IPS-NIHi7 (cell line): ENCODE results near the gene CUX1.
A peak's percentile ranks its signal among the peaks of the same experiment; 100 is the strongest.

Experiments used
- DNase-seq: peaks from one replicate; pipeline ENCODE4 v3.0.0; 2012; ENCODE audit warnings: mixed read lengths; ENCODE audit errors: extremely low spot score

CUX1 gene

GRCh38 chr7:102236592-102237287 lies 419.3 kb downstream of the CUX1 start:
- DNase-seq, result peak; percentile 90

DNA sequence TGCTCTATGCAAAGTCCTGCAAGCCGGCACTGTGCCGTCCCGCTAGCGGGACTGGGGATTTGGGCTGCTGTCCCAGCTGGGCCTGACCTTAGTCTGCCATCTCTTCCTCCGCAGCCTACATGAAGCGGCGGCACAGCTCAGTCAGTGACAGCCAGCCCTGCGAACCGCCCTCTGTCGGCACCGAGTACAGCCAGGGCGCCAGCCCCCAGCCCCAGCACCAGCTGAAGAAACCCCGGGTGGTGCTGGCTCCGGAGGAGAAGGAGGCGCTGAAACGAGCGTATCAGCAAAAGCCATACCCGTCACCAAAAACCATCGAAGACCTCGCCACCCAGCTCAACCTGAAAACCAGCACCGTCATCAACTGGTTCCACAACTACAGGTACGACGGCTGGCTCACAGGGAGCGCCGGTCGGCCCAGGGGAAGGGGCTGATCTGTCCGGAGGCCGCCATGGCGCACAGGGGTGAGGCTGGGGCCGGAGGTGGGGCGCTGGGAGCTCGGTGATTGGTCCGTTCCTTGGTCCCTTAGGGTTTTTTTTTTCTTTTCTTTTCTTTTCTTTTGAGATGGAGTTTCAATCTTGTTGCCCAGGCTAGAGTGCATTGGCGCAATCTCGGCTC lies 421.9 kb downstream of the CUX1 start:
- DNase-seq, result no peak

DNA sequence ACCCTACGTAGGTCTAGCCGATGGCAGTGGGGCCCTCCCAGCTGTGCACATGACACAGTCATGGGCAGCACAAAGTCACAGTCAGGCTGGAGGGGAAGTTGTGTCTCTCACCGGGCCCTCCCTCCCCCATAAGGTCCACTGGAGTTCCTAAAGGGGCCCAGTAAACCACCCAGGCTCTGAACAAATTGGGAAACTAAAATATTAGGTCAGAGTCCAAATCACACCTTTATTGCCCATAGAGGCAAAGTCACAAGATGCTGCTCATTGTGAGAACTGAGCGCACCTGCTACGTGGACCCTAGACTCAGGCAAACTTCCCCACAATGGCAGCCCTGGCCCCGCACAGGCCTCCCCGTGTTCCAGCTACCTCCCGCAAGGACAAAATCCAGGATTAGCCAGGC lies 424.0 kb downstream of the CUX1 start:
- DNase-seq, result no peak

GRCh38 chr7:102244601-102245000 lies 427.2 kb downstream of the CUX1 start:
- no peak for DNase-seq

- no peak for DNase-seq
Measured at GRCh38 chr7:102248081-102248455, 430.6 kb downstream of the CUX1 start.

- DNase-seq, result peak; percentile 53
Measured at GRCh38 chr7:102248456-102249395, 431.3 kb downstream of the CUX1 start.

- no peak for DNase-seq
Measured at GRCh38 chr7:102251531-102252365, 434.3 kb downstream of the CUX1 start.

- no peak for DNase-seq
Measured at GRCh38 chr7:102252366-102252982, 435.0 kb downstream of the CUX1 start.

DNA sequence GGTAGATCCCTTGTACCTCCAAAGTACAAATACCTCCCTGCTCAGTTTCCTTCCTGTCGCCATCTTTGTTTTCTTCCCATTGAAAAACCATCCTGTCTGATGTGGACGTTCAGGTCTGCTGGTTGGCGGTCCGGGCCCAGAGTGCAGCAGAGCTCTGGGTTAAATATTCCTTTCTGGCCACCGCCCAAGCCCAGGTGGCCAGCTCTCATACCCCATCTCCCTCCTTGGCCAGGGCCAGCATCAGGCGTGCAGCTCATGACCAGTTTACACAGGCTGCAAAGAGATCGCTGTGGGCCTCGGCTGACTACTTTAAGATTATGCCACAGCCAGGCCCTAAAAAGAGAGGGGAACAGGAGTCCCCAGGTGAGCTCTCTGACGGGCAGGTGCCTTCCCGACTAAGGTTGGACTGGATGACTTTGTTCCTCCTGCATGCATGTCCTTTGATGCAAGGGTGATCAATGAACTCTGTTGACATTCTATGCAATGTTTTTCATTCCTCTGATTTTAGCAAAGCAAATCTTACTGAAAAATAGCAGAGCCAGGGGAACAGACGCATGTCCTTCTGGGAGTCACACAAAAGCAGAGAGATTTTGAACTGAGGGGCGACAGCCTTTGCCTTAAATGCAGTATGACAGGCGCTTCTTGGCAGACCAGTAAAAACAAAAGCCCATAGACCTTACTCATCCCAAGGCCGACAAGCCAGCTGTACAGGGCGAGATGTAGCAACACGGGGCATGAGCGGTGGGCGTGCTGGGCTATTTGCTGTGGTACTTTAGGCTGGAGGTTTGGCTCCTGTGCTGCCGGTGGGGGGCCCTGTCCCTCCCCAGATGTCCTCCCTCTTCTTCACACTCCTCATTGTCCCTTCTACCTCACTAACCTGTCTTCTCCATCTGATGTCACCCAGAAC lies 435.9 kb downstream of the CUX1 start:
- DNase-seq, result no peak

DNA sequence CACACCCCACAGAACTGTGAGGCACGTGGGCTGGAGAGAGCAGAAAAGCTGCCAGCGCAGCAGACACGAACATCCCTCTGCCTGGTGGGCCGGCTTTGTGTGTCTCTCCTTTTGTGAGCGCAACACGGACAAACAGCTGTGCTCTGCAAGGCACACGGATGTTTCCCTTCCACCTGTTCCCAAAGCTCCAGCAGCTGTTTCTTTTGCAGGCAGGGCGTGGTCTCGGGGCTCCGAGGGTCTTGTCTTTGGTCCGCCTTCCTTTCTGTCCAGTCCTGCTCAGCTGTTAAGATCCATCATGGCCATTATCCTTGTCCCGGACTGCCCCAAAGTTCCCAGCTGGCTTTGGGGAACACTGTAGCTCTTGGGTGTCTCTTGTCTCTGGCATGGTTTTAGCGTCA lies 436.5 kb downstream of the CUX1 start:
- DNase-seq, result no peak

DNA sequence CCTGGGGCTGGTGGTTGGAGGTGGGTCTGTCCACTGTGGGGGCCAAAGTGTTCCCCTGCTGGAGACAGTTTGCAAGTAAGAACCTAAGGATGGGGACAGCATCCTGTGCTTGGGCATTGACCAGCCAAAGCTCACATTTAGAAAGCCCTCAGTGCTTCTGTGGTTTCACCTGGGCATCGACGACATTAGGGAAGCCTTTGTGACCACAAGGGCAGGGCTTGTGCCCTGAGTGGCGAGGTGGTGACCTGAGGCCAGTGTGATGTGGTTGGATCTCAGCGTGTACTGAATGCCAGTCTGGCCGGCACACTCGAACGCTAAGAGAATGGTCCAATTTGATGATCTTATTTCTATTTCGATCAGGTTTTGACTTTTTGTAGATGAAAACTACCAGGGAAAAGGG lies 437.1 kb downstream of the CUX1 start:
- DNase-seq, result no peak

DNA sequence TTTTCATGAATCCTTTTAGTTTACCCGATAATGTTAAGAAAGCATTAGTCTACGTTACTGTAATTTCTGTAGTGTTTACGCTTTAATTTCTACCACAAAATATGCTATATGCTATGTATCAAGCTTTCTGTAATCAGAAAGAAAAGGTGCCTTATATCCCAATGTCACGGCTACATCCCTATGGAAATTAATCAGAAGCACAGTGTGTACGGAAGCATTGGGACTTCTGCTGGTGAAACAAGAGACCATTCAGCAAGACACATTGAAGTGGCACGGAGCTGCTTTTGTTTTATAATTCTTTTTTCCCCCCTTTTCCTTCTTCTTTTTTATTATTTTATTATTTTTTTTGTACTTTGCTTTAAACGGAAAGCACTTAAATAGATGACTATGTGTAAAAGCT lies 438.1 kb downstream of the CUX1 start:
- DNase-seq, result no peak

- DNase-seq, result no peak
Measured at GRCh38 chr7:102255916-102256315, 438.5 kb downstream of the CUX1 start.

- no peak for DNase-seq
Measured at GRCh38 chr7:102258073-102258748, 440.8 kb downstream of the CUX1 start.

DNA sequence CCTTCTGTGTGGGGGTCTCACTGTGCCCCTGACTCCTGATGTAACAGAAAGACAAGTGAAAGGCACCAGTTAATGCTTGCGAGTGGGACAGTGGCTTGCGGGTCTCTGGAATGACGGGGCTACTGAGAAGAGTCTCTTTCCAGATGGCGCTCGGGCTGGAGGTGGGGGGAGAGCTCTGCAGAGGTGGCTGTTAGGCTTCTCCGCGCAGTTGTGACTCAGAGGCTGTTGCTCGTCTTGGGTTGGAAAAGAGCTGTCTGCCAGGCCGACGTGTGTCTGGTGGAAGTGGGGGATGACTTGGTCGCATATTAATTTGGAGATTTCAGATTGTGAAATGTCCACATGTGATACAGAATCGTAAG lies 441.3 kb downstream of the CUX1 start:
- DNase-seq, result no peak

GRCh38 chr7:102260856-102261255 lies 443.4 kb downstream of the CUX1 start:
- peak; percentile 46 for DNase-seq

DNA sequence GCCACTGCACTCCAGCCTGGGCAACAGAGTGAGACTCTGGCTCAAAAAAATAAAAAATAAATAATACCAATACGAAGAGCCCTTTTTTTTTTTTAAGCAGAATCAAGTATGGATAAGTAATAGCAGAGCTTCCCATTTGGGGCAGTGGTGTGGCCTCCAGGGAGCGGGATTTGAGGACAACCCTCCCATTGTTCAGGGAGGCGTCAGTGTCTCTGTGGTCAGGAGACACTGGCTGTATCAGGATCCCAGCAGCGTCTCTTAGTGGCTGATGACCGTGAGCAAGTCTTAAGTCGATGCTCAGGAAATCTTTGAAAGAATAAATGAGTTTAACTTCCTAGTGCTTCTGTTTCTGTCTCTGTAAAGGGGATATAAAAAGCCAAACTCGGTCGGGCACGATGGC lies 444.0 kb downstream of the CUX1 start:
- no peak for DNase-seq

DNA sequence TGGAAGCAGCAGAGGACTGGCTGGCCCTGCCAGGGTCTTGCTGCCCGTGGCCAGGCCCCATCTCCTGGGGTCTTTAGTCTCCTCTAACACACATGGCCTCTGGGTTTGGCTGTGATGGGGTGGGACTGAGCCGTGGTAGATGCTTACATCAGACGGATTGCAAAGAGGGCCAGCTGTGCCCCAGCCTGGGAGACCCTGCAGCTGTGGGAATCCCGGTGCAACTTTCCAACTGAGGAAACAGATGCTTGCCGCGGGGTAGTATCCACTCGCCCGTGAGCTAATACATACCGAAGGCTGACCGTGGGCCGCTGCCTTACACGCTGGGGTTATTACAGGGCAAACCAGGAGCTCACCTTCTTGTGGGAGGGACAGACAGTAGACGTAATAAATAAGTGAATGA lies 445.1 kb downstream of the CUX1 start:
- no peak for DNase-seq

- no peak for DNase-seq
Measured at GRCh38 chr7:102264367-102264891, 447.0 kb downstream of the CUX1 start.

DNA sequence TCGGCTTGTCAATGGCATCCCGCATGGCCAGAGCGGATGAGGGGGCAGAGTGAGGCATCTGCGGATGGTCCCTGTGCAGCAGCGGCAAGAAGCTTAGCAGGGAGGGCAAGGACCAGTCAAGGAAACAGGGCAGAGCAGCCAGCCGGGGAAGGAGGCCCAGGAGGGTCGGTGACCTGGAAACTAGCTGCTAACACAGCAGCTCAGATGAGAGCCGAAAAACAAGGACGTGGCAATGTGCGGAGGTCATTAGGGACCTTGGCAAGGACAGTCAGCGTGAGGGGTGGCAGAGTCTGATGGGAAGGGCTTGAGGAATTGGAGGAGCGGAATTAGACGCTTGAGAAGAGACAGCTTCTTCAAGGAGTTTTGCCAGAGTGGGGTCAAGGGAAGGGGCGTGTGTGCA lies 449.1 kb downstream of the CUX1 start:
- no peak for DNase-seq
